PFSK-1 (cell line): ENCODE measurements around the gene CLDN4.

ENCODE experiments used
- POLR2AphosphoS5 ChIP-seq: IDR thresholded peaks from 2 replicates; pipeline ENCODE4 v1.6.1; 2012; ENCODE audit warnings: low read depth, mild to moderate bottlenecking, control low read depth, low read length, moderate library complexity
- SIN3A ChIP-seq: IDR thresholded peaks from 2 replicates; pipeline ENCODE4 v1.6.1; 2012; ENCODE audit warnings: mild to moderate bottlenecking, low read length, moderate library complexity, borderline replicate concordance; ENCODE audit not compliant: insufficient read depth
- TAF1 ChIP-seq: IDR thresholded peaks from 2 replicates; pipeline ENCODE4 v1.6.1; 2012; ENCODE audit warnings: low read length, control low read depth, borderline replicate concordance; ENCODE audit not compliant: insufficient read depth
- TF ChIP-seq, protein P1 (sequence below), 2 experiments: IDR thresholded peaks; 2 replicates each; pipeline versions ENCODE4 v1.6.1 to v1.8.0; 2011 to 2012; ENCODE audit warnings: low read depth in 2 of 2, low read length in 2 of 2, control low read depth in 1 of 2, inconsistent platforms in 1 of 2, mild to moderate bottlenecking in 1 of 2, moderate library complexity in 1 of 2; ENCODE audit not compliant: insufficient read depth in 1 of 2

- TF ChIP-seq POLR2AphosphoS5 (no peak), TAF1 (no peak), SIN3A (no peak)
- TF ChIP-seq, protein P1, sequence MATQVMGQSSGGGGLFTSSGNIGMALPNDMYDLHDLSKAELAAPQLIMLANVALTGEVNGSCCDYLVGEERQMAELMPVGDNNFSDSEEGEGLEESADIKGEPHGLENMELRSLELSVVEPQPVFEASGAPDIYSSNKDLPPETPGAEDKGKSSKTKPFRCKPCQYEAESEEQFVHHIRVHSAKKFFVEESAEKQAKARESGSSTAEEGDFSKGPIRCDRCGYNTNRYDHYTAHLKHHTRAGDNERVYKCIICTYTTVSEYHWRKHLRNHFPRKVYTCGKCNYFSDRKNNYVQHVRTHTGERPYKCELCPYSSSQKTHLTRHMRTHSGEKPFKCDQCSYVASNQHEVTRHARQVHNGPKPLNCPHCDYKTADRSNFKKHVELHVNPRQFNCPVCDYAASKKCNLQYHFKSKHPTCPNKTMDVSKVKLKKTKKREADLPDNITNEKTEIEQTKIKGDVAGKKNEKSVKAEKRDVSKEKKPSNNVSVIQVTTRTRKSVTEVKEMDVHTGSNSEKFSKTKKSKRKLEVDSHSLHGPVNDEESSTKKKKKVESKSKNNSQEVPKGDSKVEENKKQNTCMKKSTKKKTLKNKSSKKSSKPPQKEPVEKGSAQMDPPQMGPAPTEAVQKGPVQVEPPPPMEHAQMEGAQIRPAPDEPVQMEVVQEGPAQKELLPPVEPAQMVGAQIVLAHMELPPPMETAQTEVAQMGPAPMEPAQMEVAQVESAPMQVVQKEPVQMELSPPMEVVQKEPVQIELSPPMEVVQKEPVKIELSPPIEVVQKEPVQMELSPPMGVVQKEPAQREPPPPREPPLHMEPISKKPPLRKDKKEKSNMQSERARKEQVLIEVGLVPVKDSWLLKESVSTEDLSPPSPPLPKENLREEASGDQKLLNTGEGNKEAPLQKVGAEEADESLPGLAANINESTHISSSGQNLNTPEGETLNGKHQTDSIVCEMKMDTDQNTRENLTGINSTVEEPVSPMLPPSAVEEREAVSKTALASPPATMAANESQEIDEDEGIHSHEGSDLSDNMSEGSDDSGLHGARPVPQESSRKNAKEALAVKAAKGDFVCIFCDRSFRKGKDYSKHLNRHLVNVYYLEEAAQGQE (IDR thresholded peaks at IDR 0.05; ENCODE audit: insufficient read depth in 1 of 2, low read depth in 2 of 2, low read length in 2 of 2), result no peak
Measured at GRCh38 chr7:73850781-73851207, 20.0 kb downstream of the CLDN4 start.
